Tibial artery (tissue), 4 donors: ENCODE data around the gene ITGA5.

Experiments used
- DNase-seq, 2 donors: peaks; one replicate each; pipeline ENCODE4 v3.0.0-alpha.2; 2019
- H3K27ac ChIP-seq, 2 donors: fragments of 200-600 bp; sonication (generic) in 1 of 2; 1 replicate in 1 of 2; 2 replicates in 1 of 2; pipeline ENCODE4 v1.5.1; 2018 to 2019; ENCODE audit warnings: mild to moderate bottlenecking in 1 of 2
- H3K27me3 ChIP-seq, 2 donors: fragments of 200-600 bp; sonication (generic) in 1 of 2; one replicate each; pipeline versions ENCODE4 v1.5.1 to v1.6.0; 2016 to 2019
- H3K36me3 ChIP-seq, 3 donors: fragments of 200-600 bp; sonication (generic) in 2 of 3; one replicate each; pipeline ENCODE4 v1.5.1; 2016 to 2019; ENCODE audit warnings: mild to moderate bottlenecking in 2 of 3
- H3K4me1 ChIP-seq, 4 donors: fragments of 200-600 bp; sonication (generic) in 2 of 4; 1 replicate in 3 of 4; 2 replicates in 1 of 4; pipeline ENCODE4 v1.5.1; 2016 to 2019
- H3K4me3 ChIP-seq, 2 donors: fragments of 200-600 bp; sonication (generic) in 1 of 2; 1 replicate in 1 of 2; 2 replicates in 1 of 2; pipeline ENCODE4 v1.5.1; 2018 to 2019; ENCODE audit warnings: mild to moderate bottlenecking in 2 of 2
- H3K9me3 ChIP-seq, 3 donors: fragments of 200-600 bp; sonication (generic) in 1 of 3; one replicate each; pipeline ENCODE4 v1.5.1; 2016 to 2019
- intact Hi-C: fragments of 100-400 bp; cut with DNase I; formaldehyde crosslinking; loops from one replicate; pipeline ENCODE4 v1.15.0; 2023; ENCODE audit warnings: low total_unique reads
- TF ChIP-seq, protein P1 (sequence below), 2 experiments: fragments of 200-600 bp in 1 of 2; fragments of 450-650 bp in 1 of 2; IDR thresholded peaks; one replicate each; pipeline ENCODE4 v1.5.1; 2017 to 2019; ENCODE audit warnings: antibody characterized with exemption in 2 of 2, mild to moderate bottlenecking in 1 of 2, moderate library complexity in 1 of 2

ITGA5 gene

DNA sequence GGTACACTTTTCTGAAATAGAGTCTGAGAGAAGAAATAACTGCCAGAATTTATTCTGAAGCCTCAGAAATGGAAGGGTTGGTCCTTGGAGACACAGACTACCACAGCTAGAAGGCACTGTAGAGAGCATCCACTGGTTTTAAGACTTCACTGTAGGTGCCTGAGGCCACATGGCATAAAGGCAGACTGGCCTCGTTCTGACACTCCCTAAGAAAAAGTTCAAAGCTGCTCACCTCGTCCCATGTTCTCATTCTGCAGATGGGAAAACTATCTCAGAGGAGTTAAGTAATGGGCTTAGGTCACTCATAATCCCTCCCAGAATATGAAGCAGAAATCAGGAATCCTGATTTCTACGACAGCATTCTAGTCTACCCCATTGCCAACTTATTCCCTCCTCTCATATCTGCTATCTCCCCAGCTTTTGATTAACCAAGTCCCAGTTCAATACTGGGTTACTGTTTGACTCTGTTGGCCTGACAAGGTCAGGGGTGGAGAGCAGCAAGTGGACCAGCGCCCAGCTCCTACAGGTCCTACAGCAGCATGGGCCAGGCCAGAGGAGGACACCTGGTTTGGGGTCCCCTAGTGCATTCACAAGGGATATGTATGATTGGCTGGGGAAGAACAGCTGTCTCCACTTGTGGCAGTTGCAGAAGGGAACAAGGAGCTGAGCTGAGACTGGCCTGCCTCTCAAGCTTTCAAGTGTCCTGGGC, 3.7 kb downstream of the ITGA5 start:
- peak overlapping the region; percentile 83 to 88 for H3K4me3 ChIP-seq
- H3K27me3 ChIP-seq = no peaks in the 10 kb centered on the region
- peaks cover 0 to 74% (median 37%) of the 10 kb centered on the region in 4 donors for H3K4me1 ChIP-seq
- peaks cover 39 to 73% (median 65%) of the 10 kb centered on the region in 3 donors for H3K36me3 ChIP-seq
- H3K9me3 ChIP-seq = no peaks in the 10 kb centered on the region
- intact Hi-C loops = no loop called here
- TF ChIP-seq, protein P1, sequence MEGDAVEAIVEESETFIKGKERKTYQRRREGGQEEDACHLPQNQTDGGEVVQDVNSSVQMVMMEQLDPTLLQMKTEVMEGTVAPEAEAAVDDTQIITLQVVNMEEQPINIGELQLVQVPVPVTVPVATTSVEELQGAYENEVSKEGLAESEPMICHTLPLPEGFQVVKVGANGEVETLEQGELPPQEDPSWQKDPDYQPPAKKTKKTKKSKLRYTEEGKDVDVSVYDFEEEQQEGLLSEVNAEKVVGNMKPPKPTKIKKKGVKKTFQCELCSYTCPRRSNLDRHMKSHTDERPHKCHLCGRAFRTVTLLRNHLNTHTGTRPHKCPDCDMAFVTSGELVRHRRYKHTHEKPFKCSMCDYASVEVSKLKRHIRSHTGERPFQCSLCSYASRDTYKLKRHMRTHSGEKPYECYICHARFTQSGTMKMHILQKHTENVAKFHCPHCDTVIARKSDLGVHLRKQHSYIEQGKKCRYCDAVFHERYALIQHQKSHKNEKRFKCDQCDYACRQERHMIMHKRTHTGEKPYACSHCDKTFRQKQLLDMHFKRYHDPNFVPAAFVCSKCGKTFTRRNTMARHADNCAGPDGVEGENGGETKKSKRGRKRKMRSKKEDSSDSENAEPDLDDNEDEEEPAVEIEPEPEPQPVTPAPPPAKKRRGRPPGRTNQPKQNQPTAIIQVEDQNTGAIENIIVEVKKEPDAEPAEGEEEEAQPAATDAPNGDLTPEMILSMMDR (IDR thresholded peaks at IDR 0.05) = no peak
- peak overlapping the region; percentile 93 to 98 for H3K27ac ChIP-seq
- DNase-seq = peak in 1 of 2 donors; percentile 5

DNA sequence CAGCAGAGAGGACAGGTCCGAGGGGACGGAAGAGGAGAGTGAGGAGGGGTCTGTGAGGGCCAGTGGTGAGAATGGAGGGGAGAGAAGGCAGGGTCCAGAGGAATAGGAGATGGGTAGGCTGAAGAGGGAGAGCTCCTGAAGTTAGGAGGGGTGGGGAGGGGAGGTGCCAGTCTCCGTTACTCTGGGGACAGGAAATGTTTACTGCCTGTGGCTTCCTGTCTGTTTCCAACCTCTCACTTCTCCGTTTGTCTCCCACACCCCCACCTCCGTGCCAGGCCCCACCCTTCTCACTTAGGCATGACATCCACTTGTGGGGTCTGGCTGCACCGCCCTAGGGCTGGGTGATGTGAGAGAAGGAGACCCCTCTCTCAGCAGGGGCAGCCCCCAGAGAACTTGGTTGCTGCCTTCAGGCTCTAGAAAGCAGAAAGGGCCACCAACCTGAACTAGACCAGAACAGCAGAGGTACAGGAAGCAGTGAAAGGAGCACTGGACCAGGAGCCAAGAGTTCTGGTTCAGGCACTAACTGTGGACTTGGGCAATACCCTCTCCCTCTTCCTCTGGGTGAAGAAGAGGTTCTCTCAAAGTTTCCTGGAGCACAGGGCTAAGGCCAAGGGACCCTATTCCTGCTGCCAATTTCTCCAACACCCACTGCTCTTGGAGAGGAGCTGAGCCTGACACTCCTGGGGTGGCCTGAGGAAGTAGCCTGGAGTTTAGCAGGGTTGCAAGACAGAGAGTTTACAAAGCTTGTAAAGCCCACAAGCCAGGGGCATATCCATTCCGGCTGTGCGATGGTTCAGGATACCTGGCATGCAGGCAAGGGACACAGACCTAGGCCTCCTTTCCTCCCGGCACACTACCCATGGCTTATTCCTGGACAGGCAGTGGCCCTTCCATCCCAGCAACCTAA, 5.5 kb downstream of the ITGA5 start:
- Histone ChIP-seq H3K27me3 (no peaks in the 10 kb centered on the region), H3K9me3 (no peaks in the 10 kb centered on the region), H3K4me1 (peaks cover 0 to 85% (median 51%) of the 10 kb centered on the region in 4 donors), H3K36me3 (peaks cover 57 to 91% (median 78%) of the 10 kb centered on the region in 3 donors), H3K4me3 (peak overlapping the region; percentile 83 to 88), H3K27ac (peak overlapping the region; percentile 93 to 98)
- DNase-seq = peak; percentile 83
- TF ChIP-seq, protein P1 (IDR thresholded peaks at IDR 0.05) = no peak
- intact Hi-C loops = no loop called here

DNA sequence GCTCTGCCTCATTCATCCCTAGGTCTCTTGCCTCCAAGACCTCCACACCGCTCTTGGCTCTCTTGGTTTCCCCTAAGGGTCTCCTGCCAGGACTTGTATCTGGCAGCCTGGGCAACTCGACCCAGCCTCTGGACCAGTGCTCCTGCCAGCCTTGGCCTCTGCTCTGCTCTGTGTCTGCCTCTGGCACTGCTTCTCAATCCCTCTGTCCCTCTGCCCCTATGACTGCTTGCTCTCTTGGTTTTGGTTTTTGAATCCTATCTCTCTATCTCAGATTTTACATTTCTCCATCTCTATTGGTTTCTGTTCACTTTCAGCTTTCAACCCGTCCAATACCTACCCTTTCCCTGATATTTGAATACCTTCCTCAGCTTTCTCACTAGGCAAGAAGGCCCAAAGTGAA, 6.3 kb downstream of the ITGA5 start:
- H3K9me3 ChIP-seq = no peaks in the 10 kb centered on the region
- no peaks in the 10 kb centered on the region for H3K27me3 ChIP-seq
- intact Hi-C loops = no loop called here
- H3K4me3 ChIP-seq = peak overlapping the region; percentile 83 to 88
- DNase-seq = peak; percentile 23 to 69
- peaks cover 64 to 95% (median 78%) of the 10 kb centered on the region in 3 donors for H3K36me3 ChIP-seq
- H3K27ac ChIP-seq = peak overlapping the region; percentile 93 to 98
- TF ChIP-seq, protein P1 (IDR thresholded peaks at IDR 0.05) = no peak
- H3K4me1 ChIP-seq = peaks cover 0 to 92% (median 58%) of the 10 kb centered on the region in 4 donors

DNA sequence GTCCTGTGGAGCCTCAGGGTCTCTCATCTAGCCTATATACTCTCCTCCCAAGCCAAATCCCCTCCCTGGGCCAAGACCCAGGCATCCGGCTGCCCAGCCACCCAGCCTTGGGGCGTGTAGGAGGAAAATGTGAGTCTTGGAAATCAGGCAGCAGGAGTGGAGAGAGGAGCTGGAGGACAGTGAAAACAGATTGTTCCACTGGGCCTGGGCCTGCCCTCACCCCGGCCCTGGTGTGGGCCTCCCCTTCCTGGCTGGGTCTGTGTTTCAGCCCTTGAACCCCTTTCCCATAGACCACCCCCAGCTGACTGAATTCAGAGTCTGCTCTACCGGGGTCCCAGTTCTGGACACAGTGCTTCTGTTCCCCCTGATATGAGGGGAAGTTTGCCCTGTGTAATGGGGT, 6.7 kb downstream of the ITGA5 start:
- intact Hi-C loops = no loop called here
- H3K4me1 ChIP-seq = peaks cover 0 to 97% (median 62%) of the 10 kb centered on the region in 4 donors

More for the DNA sequence above, 6.7 kb downstream of the ITGA5 start:
- Histone ChIP-seq H3K36me3 (peaks cover 69 to 96% (median 79%) of the 10 kb centered on the region in 3 donors), H3K9me3 (no peaks in the 10 kb centered on the region), H3K27me3 (no peaks in the 10 kb centered on the region), H3K27ac (peak overlapping the region; percentile 93 to 98), H3K4me3 (peak overlapping the region; percentile 83 to 88)
- peak in 1 of 2 donors; percentile 69 for DNase-seq
- TF ChIP-seq, protein P1 (IDR thresholded peaks at IDR 0.05) = no peak
